HepG2 (cell line): ENCODE results near the gene PDGFD. TPM values are rescaled to one million over a fixed set of nuclear protein-coding genes. Genes with fewer than 3 reads are reported as not detected.

ENCODE experiments used
- ATAC-seq: fragments of 200-7000 bp; cut with Tn5 transposase; 3 replicates; pipeline ENCODE4 v1.9.1; 2020; ENCODE audit warnings: mild to moderate bottlenecking, moderate library complexity
- BruUV-seq: library from RNA; stranded (reverse); fragments of 400-500 nt; replicated peaks from 2 replicates; lab custom pipeline; 2021; lab: Mats Ljungman, UMichigan
- CTCF ChIA-PET: fragments of 300-600 bp; formaldehyde crosslinking; extraction: SDS; loops from one replicate; lab custom pipeline; 2021; ENCODE audit warnings: low total read pairs, inconsistent platforms, low intra/inter-chr PET ratio; lab: Yijun Ruan, JAX
- POLR2A ChIA-PET: fragments of 350-600 bp; sonication (Branson Sonifier 250); formaldehyde crosslinking; loops from one replicate; lab custom pipeline; 2020; ENCODE audit warnings: antibody characterized with exemption, inconsistent platforms; lab: Yijun Ruan, JAX
- DNase-seq: peaks from one replicate; pipeline ENCODE4 v3.0.0-alpha.2; 2015; ENCODE audit warnings: low spot score
- FAIRE-seq: peaks from 3 replicates; lab custom pipeline; 2011; peaks lifted over from hg19 to GRCh38; lab: Jason Lieb, UNC
- H2AFZ ChIP-seq: one replicate; pipeline ENCODE4 v1.6.1; 2011; ENCODE audit warnings: low read length, inconsistent platforms
- H3K27ac ChIP-seq: fragments of 300-600 bp; 3 replicates; pipeline ENCODE4 v1.8.0; 2011; ENCODE audit warnings: mixed run types, mild to moderate bottlenecking, mixed read lengths, low read length, inconsistent platforms; ENCODE audit not compliant: insufficient read depth; ENCODE audit errors: extremely low read length
- H3K27me3 ChIP-seq, 2 experiments: fragments of 200-600 bp in 1 of 2; 2 replicates in 1 of 2; 3 replicates in 1 of 2; pipeline versions ENCODE4 v1.6.0 to v1.8.0; 2011; ENCODE audit warnings: low read length in 2 of 2, mild to moderate bottlenecking in 2 of 2, moderate library complexity in 2 of 2, inconsistent platforms in 1 of 2; ENCODE audit not compliant: insufficient read depth in 2 of 2, control insufficient read depth in 1 of 2
- H3K36me3 ChIP-seq, 2 experiments: fragments of 200-600 bp in 1 of 2; replicated peaks in 1 of 2; 2 replicates in 1 of 2; 3 replicates in 1 of 2; pipeline versions ENCODE4 v1.5.1 to v1.8.0; 2011; ENCODE audit warnings: low read length in 2 of 2, inconsistent platforms in 1 of 2; ENCODE audit not compliant: insufficient read depth in 2 of 2, control insufficient read depth in 1 of 2
- H3K4me1 ChIP-seq: 2 replicates; pipeline ENCODE4 v1.5.1; 2012; ENCODE audit warnings: low read length, inconsistent platforms; ENCODE audit not compliant: insufficient read depth
- H3K4me2 ChIP-seq: 2 replicates; pipeline ENCODE4 v1.6.0; 2011; ENCODE audit warnings: low read depth, low read length, inconsistent platforms
- H3K4me3 ChIP-seq, 3 experiments: fragments of 200-600 bp in 1 of 3; sonication (generic), shearing (Covaris generic) in 1 of 3; replicated peaks in 1 of 3; 2 replicates each; pipeline ENCODE4 v1.5.1; 2011 to 2016; ENCODE audit warnings: low read length in 3 of 3, inconsistent platforms in 2 of 3, low read depth in 2 of 3, mild to moderate bottlenecking in 2 of 3, control low read depth in 1 of 3, mixed read lengths in 1 of 3; ENCODE audit not compliant: insufficient read depth in 1 of 3
- H3K79me2 ChIP-seq: one replicate; pipeline ENCODE4 v1.6.1; 2011; ENCODE audit warnings: low read length, inconsistent platforms; ENCODE audit not compliant: insufficient read depth
- H3K9ac ChIP-seq: 2 replicates; pipeline ENCODE4 v1.6.0; 2011; ENCODE audit warnings: mild to moderate bottlenecking, low read depth, low read length, inconsistent platforms; ENCODE audit not compliant: insufficient read depth
- H3K9me3 ChIP-seq: 2 replicates; pipeline ENCODE4 v1.5.1; 2012; ENCODE audit warnings: mild to moderate bottlenecking, low read length
- H4K20me1 ChIP-seq: 2 replicates; pipeline ENCODE4 v1.6.0; 2011; ENCODE audit warnings: inconsistent platforms, mild to moderate bottlenecking, low read length, moderate library complexity; ENCODE audit not compliant: insufficient read depth
- ELK4 ChIP-seq: sonication (generic); formaldehyde crosslinking; IDR thresholded peaks from 2 replicates; pipeline ENCODE4 v1.9.0; 2021; ENCODE audit warnings: missing genetic modification reagents, borderline replicate concordance
- KLF13 ChIP-seq: sonication (generic); formaldehyde crosslinking; IDR thresholded peaks from 2 replicates; pipeline ENCODE4 v1.4.0; 2020; ENCODE audit warnings: mild to moderate bottlenecking, missing genetic modification reagents
- NR0B2 ChIP-seq: sonication (generic); formaldehyde crosslinking; IDR thresholded peaks from 2 replicates; pipeline ENCODE4 v1.4.0; 2020; ENCODE audit warnings: mild to moderate bottlenecking, missing genetic modification reagents
- NR2F1 ChIP-seq, 2 experiments: fragments of 450-650 bp in 1 of 2; formaldehyde crosslinking in 1 of 2; IDR thresholded peaks; 2 replicates each; pipeline versions ENCODE4 v1.5.0 to v1.6.1; 2016 to 2020; ENCODE audit warnings: mild to moderate bottlenecking in 1 of 2, missing compliant biosample characterization in 1 of 2, missing genetic modification reagents in 1 of 2, moderate library complexity in 1 of 2
- STAG1 ChIP-seq: sonication (generic); formaldehyde crosslinking; IDR thresholded peaks from 2 replicates; pipeline ENCODE4 v1.4.0; 2020; ENCODE audit warnings: missing genetic modification reagents
- ZBTB14 ChIP-seq: sonication (generic); formaldehyde crosslinking; IDR thresholded peaks from 2 replicates; pipeline ENCODE4 v1.4.0; 2020; ENCODE audit warnings: missing genetic modification reagents
- ZFP41 ChIP-seq: sonication (generic); formaldehyde crosslinking; IDR thresholded peaks from 2 replicates; pipeline ENCODE4 v1.4.0; 2020; ENCODE audit warnings: mild to moderate bottlenecking, missing genetic modification reagents, borderline replicate concordance
- ZNF788 ChIP-seq: sonication (generic); formaldehyde crosslinking; IDR thresholded peaks from 2 replicates; pipeline ENCODE4 v1.5.0; 2020; ENCODE audit warnings: mild to moderate bottlenecking, missing genetic modification reagents, borderline replicate concordance
- ZSCAN29 ChIP-seq: sonication (generic); formaldehyde crosslinking; conservative IDR thresholded peaks from 2 replicates; pipeline ENCODE4 v1.4.0; 2020; ENCODE audit warnings: mild to moderate bottlenecking, missing genetic modification reagents
- ZSCAN31 ChIP-seq: sonication (generic); formaldehyde crosslinking; IDR thresholded peaks from 2 replicates; pipeline ENCODE4 v1.5.0; 2020; ENCODE audit warnings: low read depth, mild to moderate bottlenecking, missing genetic modification reagents
- WGBS: methylation state at CpG from one replicate; pipeline ENCODE4 v1.1.6; 2017; ENCODE audit warnings: low lambda C conversion rate; 5-methylcytosine and 5-hydroxymethylcytosine counted together
- in situ Hi-C: cut with HindIII; loops from 2 replicates; pipeline ENCODE4 v1.10.0; 2017; ENCODE audit warnings: low pct_unique_long_range_greater_than_20kb; ENCODE audit not compliant: extremely low pct_ligation_motif_present
- intact Hi-C: fragments of 100-400 bp; cut with micrococcal nuclease; formaldehyde crosslinking; loops from one replicate; pipeline ENCODE4 v1.10.0; 2022; ENCODE audit not compliant: unreplicated experiment
- polyA plus RNA-seq, 8 experiments: library from polyadenylated mRNA; depleted of rRNA in 3 of 8; stranded (reverse) in 7 of 8; unstranded in 1 of 8; fragments of >200 nt; fragmentation: Illumina TruSeq in 4 of 8; extraction: Trizol in 4 of 8; gene quantifications; 2 replicates each; pipeline versions ENCODE4 v1.2.1 to v1.2.3, GENCODE V29; 2011 to 2016; ENCODE audit warnings: low read depth in 4 of 8, missing spikeins in 1 of 8, mixed read lengths in 1 of 8; ENCODE audit not compliant: insufficient read depth in 1 of 8
- total RNA-seq, 5 experiments: library from RNA; depleted of rRNA; stranded (reverse); fragments of >200 nt; fragmentation: Illumina TruSeq; extraction: Trizol; gene quantifications; 2 replicates each; pipeline ENCODE4 v1.2.3, GENCODE V29; 2016; ENCODE audit warnings: low read depth in 1 of 5

Gene PDGFD
- total and polyA plus RNA-seq, 2 of the 13 experiments (the other 11 are each of a cell fraction or from before 2014, with no cell fraction given): 0.09 to 0.29 TPM

- intact Hi-C loops (no loop called here), in situ Hi-C loops (no loop called here)
- ChIA-PET CTCF (no interaction called here), POLR2A (no interaction called here)
- H3K36me3 ChIP-seq: no peaks in the 10 kb centered on the region
- H3K27ac ChIP-seq: no peak overlapping the region
- BruUV-seq: no TSS peak
- no peaks in the 10 kb centered on the region for H3K4me1 ChIP-seq
- no peaks in the 10 kb centered on the region for H3K9me3 ChIP-seq
- ATAC-seq (no peak), DNase-seq (no peak), FAIRE-seq (no peak)
- H3K79me2 ChIP-seq: no peaks in the 10 kb centered on the region
- no peaks in the 10 kb centered on the region for H4K20me1 ChIP-seq
- no peaks in the 10 kb centered on the region for H3K27me3 ChIP-seq
- WGBS: 1% methylated on average over 5 of the region's 5 CpGs
- no peak overlapping the region for H3K9ac ChIP-seq
- TF ChIP-seq ZNF788 (no peak), NR0B2 (CRISPR knock-in tag) (no peak), ELK4 (no peak), NR2F1 (CRISPR knock-in tag; IDR thresholded peaks at IDR 0.05) (no peak)
- no peak overlapping the region for H2AFZ ChIP-seq
- no peak overlapping the region for H3K4me3 ChIP-seq
- H3K4me2 ChIP-seq: no peak overlapping the region
Measured at GRCh38 chr11:104086621-104087020, 77.3 kb downstream of the PDGFD start.

- Histone ChIP-seq H2AFZ (no peak overlapping the region), H3K36me3 (no peaks in the 10 kb centered on the region), H3K4me1 (no peaks in the 10 kb centered on the region), H3K27me3 (no peaks in the 10 kb centered on the region), H3K27ac (no peak overlapping the region), H3K79me2 (no peaks in the 10 kb centered on the region), H3K9ac (no peak overlapping the region), H4K20me1 (no peaks in the 10 kb centered on the region), H3K4me2 (no peak overlapping the region), H3K4me3 (no peak overlapping the region), H3K9me3 (no peaks in the 10 kb centered on the region)
- ATAC-seq (no peak), FAIRE-seq (no peak), DNase-seq (no peak)
- no TSS peak for BruUV-seq
- in situ Hi-C loops: no loop called here
- POLR2A ChIA-PET: no interaction called here
- intact Hi-C loops: loop anchor here (5.0 kb wide), 1 partner anchor 1208 kb away; no protein-coding TSS in a partner anchor
- CTCF ChIA-PET: no interaction called here
- TF ChIP-seq ZBTB14 (no peak), KLF13 (CRISPR knock-in tag) (no peak), ZSCAN29 (CRISPR knock-in tag) (no peak), ZSCAN31 (CRISPR knock-in tag) (no peak), STAG1 (CRISPR knock-in tag) (no peak), ZFP41 (CRISPR knock-in tag) (no peak)
Measured at GRCh38 chr11:104078995-104079394, 85.0 kb downstream of the PDGFD start.
